CD14-positive monocyte (primary cell): ENCODE measurements around the gene GREB1. TPM values are rescaled to one million over a fixed set of nuclear protein-coding genes. Genes with fewer than 3 reads are reported as not detected.

Source experiments
- DNase-seq, 3 donors: peaks; one replicate each; pipeline ENCODE4 v3.0.0-alpha.2; 2011 to 2022
- H2AFZ ChIP-seq: 2 replicates; pipeline ENCODE4 v1.6.0; 2012; ENCODE audit warnings: mild to moderate bottlenecking, low read depth, low read length, inconsistent platforms; ENCODE audit not compliant: insufficient read depth, poor library complexity, severe bottlenecking
- H3K27ac ChIP-seq, 2 donors: 1 replicate in 1 of 2; 2 replicates in 1 of 2; pipeline ENCODE4 v1.5.1; 2012 to 2013; ENCODE audit warnings: low read length in 2 of 2, control low read depth in 1 of 2, inconsistent platforms in 1 of 2, low read depth in 1 of 2, mild to moderate bottlenecking in 1 of 2
- H3K27me3 ChIP-seq, 2 donors: one replicate each; pipeline versions ENCODE4 v1.6.0 to v1.6.1; 2011 to 2013; ENCODE audit warnings: low read length in 2 of 2; ENCODE audit not compliant: control insufficient read depth in 2 of 2, insufficient read depth in 2 of 2
- H3K36me3 ChIP-seq, 2 donors: replicated peaks in 1 of 2; 1 replicate in 1 of 2; 2 replicates in 1 of 2; pipeline versions ENCODE4 v1.5.1 to v1.6.1; 2012 to 2013; ENCODE audit warnings: low read length in 2 of 2, control low read depth in 1 of 2, inconsistent platforms in 1 of 2, mild to moderate bottlenecking in 1 of 2; ENCODE audit not compliant: insufficient read depth in 2 of 2, control insufficient read depth in 1 of 2
- H3K4me1 ChIP-seq, 2 donors: 1 replicate in 1 of 2; 2 replicates in 1 of 2; pipeline versions ENCODE4 v1.5.1 to v1.6.1; 2012 to 2013; ENCODE audit warnings: low read length in 2 of 2, control low read depth in 1 of 2, inconsistent platforms in 1 of 2, mild to moderate bottlenecking in 1 of 2, moderate library complexity in 1 of 2; ENCODE audit not compliant: insufficient read depth in 2 of 2, control insufficient read depth in 1 of 2
- H3K4me2 ChIP-seq: replicated peaks from 2 replicates; pipeline ENCODE3; 2012; ENCODE audit warnings: low read length, moderate library complexity, mild to moderate bottlenecking; ENCODE audit not compliant: poor library complexity, severe bottlenecking; ENCODE audit errors: extremely low read depth
- H3K4me3 ChIP-seq, 3 experiments: fragments of 200-600 bp in 1 of 3; sonication (generic) in 1 of 3; replicated peaks in 1 of 3; 1 replicate in 2 of 3; 2 replicates in 1 of 3; pipeline ENCODE4 v1.5.1; 2011 to 2013; ENCODE audit warnings: low read length in 3 of 3, mild to moderate bottlenecking in 3 of 3, control low read depth in 2 of 3, low read depth in 2 of 3, inconsistent platforms in 1 of 3, moderate library complexity in 1 of 3
- H3K79me2 ChIP-seq: 2 replicates; pipeline ENCODE4 v1.6.0; 2012; ENCODE audit warnings: mild to moderate bottlenecking, control low read depth, inconsistent platforms, low read length, moderate library complexity; ENCODE audit not compliant: insufficient read depth
- H3K9ac ChIP-seq: 2 replicates; pipeline ENCODE4 v1.6.0; 2017; ENCODE audit warnings: low read length, mild to moderate bottlenecking; ENCODE audit not compliant: insufficient read depth, poor library complexity, severe bottlenecking
- H3K9me3 ChIP-seq, 2 donors: replicated peaks in 1 of 2; 1 replicate in 1 of 2; 2 replicates in 1 of 2; pipeline versions ENCODE4 v1.5.1 to v1.6.1; 2012 to 2013; ENCODE audit warnings: low read length in 2 of 2, control low read depth in 1 of 2; ENCODE audit not compliant: control insufficient read depth in 1 of 2, insufficient read depth in 1 of 2
- H4K20me1 ChIP-seq: 2 replicates; pipeline ENCODE4 v1.6.0; 2012; ENCODE audit warnings: mild to moderate bottlenecking, low read length, control low read depth, moderate library complexity; ENCODE audit not compliant: insufficient read depth
- H3K27ac Mint-ChIP-seq, 7 donors: one replicate each; pipeline ENCODE4 v1.8.0; 2020; ENCODE audit warnings: mild to moderate bottlenecking in 7 of 7, mixed read lengths in 7 of 7, moderate library complexity in 6 of 7, inconsistent platforms in 2 of 7
- H3K27me3 Mint-ChIP-seq, 3 donors: one replicate each; pipeline ENCODE4 v1.8.0; 2021 to 2022; ENCODE audit warnings: low read depth in 3 of 3, mild to moderate bottlenecking in 3 of 3, mixed read lengths in 3 of 3, moderate library complexity in 3 of 3, inconsistent platforms in 1 of 3
- H3K36me3 Mint-ChIP-seq, 2 donors: one replicate each; pipeline ENCODE4 v1.8.0; 2020; ENCODE audit warnings: mixed read lengths in 2 of 2, inconsistent platforms in 1 of 2, mild to moderate bottlenecking in 1 of 2
- H3K4me1 Mint-ChIP-seq: one replicate; pipeline ENCODE4 v1.8.0; 2020; ENCODE audit warnings: mild to moderate bottlenecking, mixed read lengths
- H3K4me3 Mint-ChIP-seq, 2 donors: one replicate each; pipeline ENCODE4 v1.8.0; 2020; ENCODE audit warnings: mild to moderate bottlenecking in 2 of 2, mixed read lengths in 2 of 2, moderate library complexity in 1 of 2
- H3K9me3 Mint-ChIP-seq, 7 donors: one replicate each; pipeline ENCODE4 v1.8.0; 2020 to 2022; ENCODE audit warnings: mixed read lengths in 7 of 7, mild to moderate bottlenecking in 6 of 7, moderate library complexity in 6 of 7, inconsistent platforms in 2 of 7
- CTCF ChIP-seq: fragments of 200-600 bp; IDR thresholded peaks from one replicate; pipeline ENCODE4 v1.8.0; 2022; ENCODE audit warnings: antibody characterized with exemption, mild to moderate bottlenecking
- WGBS: methylation state at CpG from one replicate; pipeline ENCODE4 v1.1.5; 2013; ENCODE audit warnings: missing lambda C conversion rate; ENCODE audit not compliant: insufficient coverage; 5-methylcytosine and 5-hydroxymethylcytosine counted together
- intact Hi-C, 2 donors: fragments of 100-400 bp; cut with micrococcal nuclease; formaldehyde crosslinking; loops; one replicate each; pipeline versions ENCODE4 v1.15.0 to v1.15.1; 2023
- polyA plus RNA-seq, 3 donors: library from polyadenylated mRNA; depleted of rRNA in 1 of 3; unstranded in 2 of 3; stranded (reverse) in 1 of 3; fragments of 300-500 nt in 2 of 3; fragments of >200 nt in 1 of 3; fragmentation: Illumina TruSeq in 2 of 3; gene quantifications; 1 replicate in 2 of 3; 2 replicates in 1 of 3; pipeline ENCODE4 v1.2.3, GENCODE V29; 2012 to 2021

Gene GREB1
- polyA plus RNA-seq, 3 donors = not detected

DNA sequence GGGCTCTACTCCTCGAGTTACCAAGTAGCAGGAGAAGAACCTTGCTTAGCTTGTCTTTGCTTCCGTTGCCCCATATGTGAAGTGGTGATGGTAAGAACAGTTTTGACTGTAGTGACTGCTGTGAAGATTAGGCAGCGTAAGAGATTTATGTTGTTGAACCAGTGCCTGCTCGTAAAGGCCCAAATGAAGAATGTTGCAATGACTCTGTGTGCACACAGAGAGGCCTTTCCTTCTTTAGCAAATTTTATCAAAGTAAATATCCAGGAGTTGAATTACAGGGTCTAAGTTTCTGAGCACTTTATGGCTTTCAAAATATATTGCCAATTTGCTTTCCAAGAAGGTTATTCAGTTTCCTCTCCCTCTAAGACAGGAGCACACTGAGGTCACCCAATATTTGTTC is 121.7 kb downstream of the GREB1 start:
- Mint-ChIP-seq H3K9me3 (peaks cover 0 to 2% (median 0%) of the 10 kb centered on the region in 7 donors), H3K4me3 (no peak overlapping the region), H3K27ac (no peak overlapping the region), H3K27me3 (peaks cover 2 to 5% (median 5%) of the 10 kb centered on the region in 3 donors), H3K36me3 (no peaks in the 10 kb centered on the region), H3K4me1 (no peaks in the 10 kb centered on the region)
- no peak overlapping the region for H3K27ac ChIP-seq
- H2AFZ ChIP-seq = no peak overlapping the region
- H3K9me3 ChIP-seq = no peaks in the 10 kb centered on the region
- no peaks in the 10 kb centered on the region for H3K36me3 ChIP-seq
- H3K9ac ChIP-seq = no peak overlapping the region
- H3K4me1 ChIP-seq = no peaks in the 10 kb centered on the region
- no peaks in the 10 kb centered on the region for H4K20me1 ChIP-seq
- no peak for TF ChIP-seq CTCF
- 70% methylated on average over 2 of the region's 4 CpGs for WGBS
- no peak overlapping the region for H3K4me2 ChIP-seq
- no peaks in the 10 kb centered on the region for H3K79me2 ChIP-seq
- H3K27me3 ChIP-seq = no peaks in the 10 kb centered on the region
- no peak overlapping the region for H3K4me3 ChIP-seq
- no peak for DNase-seq
- intact Hi-C loops = no loop called here

GRCh38 chr2:11656252-11656651 is 122.4 kb downstream of the GREB1 start:
- H4K20me1 ChIP-seq = no peaks in the 10 kb centered on the region
- H3K9me3 ChIP-seq = no peaks in the 10 kb centered on the region
- no peak for DNase-seq
- no peaks in the 10 kb centered on the region for H3K4me1 ChIP-seq
- peaks cover 0 to 2% of the 10 kb centered on the region in 2 donors for H3K27me3 ChIP-seq
- H3K36me3 ChIP-seq = no peaks in the 10 kb centered on the region
- no peaks in the 10 kb centered on the region for H3K79me2 ChIP-seq
- no peak overlapping the region for H3K4me3 ChIP-seq
- WGBS = no CpG with 5 or more reads among the region's 1 CpG
- TF ChIP-seq CTCF = no peak
- H3K27ac ChIP-seq = no peak overlapping the region
- Mint-ChIP-seq H3K9me3 (peaks cover 0 to 2% (median 0%) of the 10 kb centered on the region in 7 donors), H3K4me1 (no peaks in the 10 kb centered on the region), H3K27ac (no peak overlapping the region), H3K27me3 (peaks cover 2 to 6% (median 5%) of the 10 kb centered on the region in 3 donors), H3K36me3 (no peaks in the 10 kb centered on the region), H3K4me3 (no peak overlapping the region)
- H3K9ac ChIP-seq = no peak overlapping the region
- intact Hi-C loops = no loop called here
- no peak overlapping the region for H2AFZ ChIP-seq
- no peak overlapping the region for H3K4me2 ChIP-seq
